HG03558 (cell line): ENCODE data around the gene TRMT11.
A peak's percentile ranks its signal among the peaks of the same experiment; 100 is the strongest.
"Not testable (repeated sequence)": the region's sequence is repeated elsewhere in the genome, so short reads cannot be mapped to it uniquely, and the experiment has no call there.

ENCODE experiments used
- ATAC-seq: cut with Tn5 transposase; IDR thresholded peaks from one replicate; pipeline ENCODE4 v1.9.1; 2021; ENCODE audit warnings: moderate number of reproducible peaks; ENCODE audit not compliant: unreplicated experiment; ENCODE audit errors: extremely low read depth

TRMT11 gene

GRCh38 chr6:126039284-126039683, 52.9 kb downstream of the TRMT11 start:
- no peak for ATAC-seq

- no peak for ATAC-seq
These were observed 54.1 kb downstream of the TRMT11 start for GRCh38 chr6:126040394-126040793.

- ATAC-seq: no peak
These were observed 54.5 kb downstream of the TRMT11 start for GRCh38 chr6:126040826-126041225.

DNA sequence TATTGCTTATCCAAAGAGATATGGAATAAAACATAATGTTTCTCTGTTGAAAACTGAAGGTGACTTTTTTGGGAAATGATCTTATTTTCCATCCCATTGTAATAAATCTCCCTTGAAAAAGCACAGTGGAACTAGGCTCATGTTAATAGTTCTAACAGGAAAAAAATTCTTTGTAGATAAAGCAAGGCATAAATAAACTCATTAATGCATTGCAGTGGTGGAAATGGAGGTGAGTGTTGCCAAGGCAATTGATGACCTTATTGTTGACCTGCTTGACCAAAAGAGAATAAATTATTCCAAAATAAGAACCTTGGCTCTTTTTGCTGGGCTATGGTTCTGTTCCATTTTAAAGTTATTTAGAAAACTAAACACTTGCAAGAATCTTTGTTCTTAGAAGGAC, 55.2 kb downstream of the TRMT11 start:
- ATAC-seq: no peak

DNA sequence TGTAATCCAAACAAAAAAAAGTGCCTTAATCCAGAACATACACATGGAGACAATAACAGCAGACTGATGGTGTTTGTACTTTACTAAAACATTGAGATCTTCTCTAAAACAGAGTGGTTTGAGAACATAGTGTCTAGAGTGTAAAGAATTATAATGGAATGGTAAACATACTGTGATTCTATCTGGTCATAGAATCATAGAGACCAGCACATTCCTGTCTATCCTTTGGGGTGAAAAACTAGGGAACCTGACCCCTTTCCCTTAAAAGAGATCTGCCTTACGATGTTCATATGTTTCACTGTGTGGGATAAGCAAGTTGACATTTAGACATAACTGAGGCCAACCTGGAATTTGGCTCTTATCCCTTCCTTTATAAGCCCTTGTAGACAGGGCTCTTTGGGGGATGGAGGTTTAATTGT, 55.7 kb downstream of the TRMT11 start:
- ATAC-seq: no peak

GRCh38 chr6:126047648-126048047, 61.3 kb downstream of the TRMT11 start:
- no peak for ATAC-seq

DNA sequence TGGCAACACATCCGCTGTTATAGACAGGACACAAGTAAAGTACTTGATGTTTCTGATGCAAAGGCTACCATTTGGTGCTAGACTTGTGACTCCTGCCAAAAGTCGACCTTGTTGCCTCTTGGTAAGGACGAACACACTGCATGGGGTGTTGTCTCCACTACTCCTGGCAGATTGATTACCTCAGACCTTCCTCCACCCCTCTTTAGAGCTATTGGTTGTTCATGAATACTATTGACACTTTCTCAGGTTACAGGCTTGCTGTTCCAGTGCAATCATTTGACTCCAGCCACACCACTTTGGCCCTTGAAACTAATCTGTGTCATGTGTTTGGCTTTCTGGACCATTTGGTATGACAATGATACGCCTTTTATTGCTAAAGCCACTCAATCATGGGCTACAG, 62.3 kb downstream of the TRMT11 start:
- no peak for ATAC-seq

DNA sequence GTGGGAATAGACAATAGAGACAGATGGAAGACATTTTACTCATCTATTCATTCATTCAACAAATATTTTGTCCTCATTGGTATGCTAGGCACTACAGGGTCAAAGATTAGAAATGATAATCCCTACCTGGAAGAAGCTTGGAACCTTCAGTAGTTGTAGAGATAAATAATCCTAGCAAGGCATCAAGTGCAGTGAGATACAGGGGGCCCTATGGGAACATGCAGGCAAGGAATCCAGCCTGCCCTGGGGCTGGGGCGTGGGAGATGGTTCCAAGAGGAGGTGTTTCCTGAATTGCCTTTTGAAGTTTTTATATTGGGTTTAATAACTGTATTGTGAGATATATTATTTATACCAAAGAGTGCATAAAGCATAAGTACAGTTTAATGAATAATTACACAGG, 64.5 kb downstream of the TRMT11 start:
- ATAC-seq: no peak

GRCh38 chr6:126051791-126052190, 65.5 kb downstream of the TRMT11 start:
- ATAC-seq: no peak

- ATAC-seq: no peak
These were observed 66.1 kb downstream of the TRMT11 start for GRCh38 chr6:126052485-126052884.

DNA sequence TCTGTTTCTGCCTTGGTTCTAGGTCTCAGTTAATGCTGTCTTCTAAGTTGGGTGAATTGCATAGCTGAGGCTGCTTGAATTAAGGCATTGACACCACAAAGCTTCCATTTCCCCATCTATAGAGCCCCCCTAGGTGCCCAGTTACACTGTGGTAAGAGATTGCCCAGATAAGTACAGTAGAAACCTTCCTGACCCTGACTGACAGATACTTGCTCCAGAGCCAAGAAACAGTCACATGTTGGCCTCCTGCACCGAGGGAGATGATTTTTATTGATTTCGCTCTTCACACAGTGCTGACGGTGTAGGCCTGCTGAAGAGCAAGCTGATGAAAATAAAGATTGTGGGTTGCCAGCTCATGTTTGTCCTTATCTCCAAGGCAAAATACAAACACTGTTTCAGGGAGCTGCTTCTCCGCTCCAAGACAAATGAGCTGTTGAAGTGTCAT, 67.9 kb downstream of the TRMT11 start:
- ATAC-seq: no peak

GRCh38 chr6:126054802-126055201, 68.5 kb downstream of the TRMT11 start:
- no peak for ATAC-seq

GRCh38 chr6:126055449-126055848, 69.1 kb downstream of the TRMT11 start:
- ATAC-seq: no peak

- ATAC-seq: no peak
These were observed 70.1 kb downstream of the TRMT11 start for GRCh38 chr6:126056355-126057004.

DNA sequence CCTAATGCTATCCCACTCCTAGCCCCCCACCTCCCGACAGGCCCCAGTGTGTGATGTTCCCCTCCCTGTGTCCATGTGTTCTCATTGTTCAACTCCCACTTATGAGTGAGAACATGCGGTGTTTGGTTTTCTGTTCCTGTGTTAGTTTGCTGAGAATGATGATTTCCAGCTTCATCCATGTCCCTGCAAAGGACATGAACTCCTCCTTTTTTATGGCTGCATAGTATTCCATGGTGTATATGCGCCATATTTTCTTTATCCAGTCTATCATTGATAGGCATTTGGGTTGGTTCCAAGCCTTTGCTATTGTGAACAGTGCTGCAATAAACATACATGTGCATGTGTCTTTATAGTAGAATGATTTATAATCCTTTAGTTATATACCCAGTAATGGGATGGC, 71.7 kb downstream of the TRMT11 start:
- ATAC-seq: not testable (repeated sequence)

- ATAC-seq: no peak
These were observed 74.1 kb downstream of the TRMT11 start for GRCh38 chr6:126060400-126060799.

GRCh38 chr6:126063512-126064146, 77.3 kb downstream of the TRMT11 start:
- peak; percentile 77 for ATAC-seq

GRCh38 chr6:126064257-126064747, 78.0 kb downstream of the TRMT11 start:
- no peak for ATAC-seq

GRCh38 chr6:126064748-126065401, 78.5 kb downstream of the TRMT11 start:
- ATAC-seq: no peak

DNA sequence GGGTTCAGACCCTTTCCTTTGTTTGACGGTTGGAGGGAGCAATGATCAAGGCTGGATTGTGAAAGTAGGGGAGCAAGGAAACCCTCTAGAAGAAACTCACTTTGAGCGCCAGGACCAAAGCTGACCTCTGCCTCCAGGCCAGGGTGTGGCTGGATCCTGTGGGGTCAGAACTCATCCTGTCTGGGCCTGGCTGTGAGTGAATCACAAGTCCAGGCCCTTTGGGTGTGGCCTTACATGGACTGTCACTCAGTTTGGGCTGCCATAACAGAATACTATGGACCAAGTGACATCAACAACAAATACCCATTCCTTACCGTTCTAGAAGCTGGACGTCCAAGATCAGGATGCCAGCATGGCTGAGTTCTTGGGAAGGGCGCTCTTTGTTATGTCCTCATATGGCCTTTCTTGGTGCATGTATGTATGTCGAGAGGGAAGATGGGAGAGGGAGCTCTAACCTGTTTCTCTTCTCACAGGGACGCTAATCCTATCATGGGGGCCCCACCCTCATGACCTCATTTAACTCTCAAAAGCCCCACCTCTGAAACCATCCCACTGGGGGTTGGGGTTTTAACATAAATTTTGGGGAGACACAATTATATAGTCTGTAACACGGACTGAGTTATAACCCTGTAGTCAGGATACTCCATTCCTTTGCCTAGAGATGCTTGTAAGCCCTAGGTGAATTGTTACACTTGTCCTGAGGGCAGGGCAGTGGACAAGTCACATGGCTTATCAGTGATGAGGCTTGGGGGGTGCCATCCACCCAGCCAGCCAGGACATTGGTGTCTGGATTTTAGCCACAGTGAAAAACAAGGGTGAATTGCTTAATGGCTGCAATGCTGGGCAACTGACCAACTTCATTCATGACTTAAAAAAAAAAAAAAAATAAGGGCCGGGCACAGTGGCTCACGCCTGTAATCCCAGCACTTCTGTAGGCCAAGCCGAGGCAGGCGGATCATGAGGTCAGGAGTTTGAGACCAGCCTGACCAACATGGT, 80.0 kb downstream of the TRMT11 start:
- ATAC-seq: no peak
